Measurements from ENCODE around the gene PRKACA.

DNA sequence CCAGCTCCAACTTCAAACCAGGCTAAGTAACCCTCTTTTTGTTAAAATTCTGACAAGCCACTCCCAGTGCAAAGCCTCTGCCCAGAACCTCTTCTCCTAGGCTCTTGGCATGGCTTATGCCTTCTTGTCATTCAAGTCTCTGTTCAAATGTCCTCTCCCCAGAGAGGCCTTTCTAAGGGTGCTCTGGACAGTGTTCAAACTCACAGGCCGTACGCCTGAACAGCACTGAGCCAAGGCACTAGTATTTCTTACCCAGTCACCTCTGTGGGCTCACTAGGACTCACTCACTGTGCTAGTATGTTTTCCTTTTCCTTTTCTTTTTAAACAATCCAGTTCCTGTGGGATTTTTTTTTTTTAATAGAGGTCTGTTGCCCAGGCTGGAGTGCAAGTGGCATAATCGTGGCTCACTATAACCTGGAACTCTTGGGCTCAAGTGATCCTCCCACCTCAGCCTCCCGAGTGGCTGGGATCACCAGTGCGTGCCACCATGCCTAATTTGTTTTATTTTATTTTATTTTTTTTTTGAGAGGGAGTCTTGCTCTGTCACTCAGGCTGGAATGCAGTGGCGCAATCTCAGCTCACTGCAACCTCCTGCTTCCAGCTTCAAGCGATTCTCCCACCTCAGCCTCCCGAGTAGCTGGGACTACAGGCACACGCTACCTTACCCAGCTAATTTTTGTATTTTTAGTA is 21.2 kb upstream of the PRKACA start:
- TF ChIP-seq, protein P1, sequence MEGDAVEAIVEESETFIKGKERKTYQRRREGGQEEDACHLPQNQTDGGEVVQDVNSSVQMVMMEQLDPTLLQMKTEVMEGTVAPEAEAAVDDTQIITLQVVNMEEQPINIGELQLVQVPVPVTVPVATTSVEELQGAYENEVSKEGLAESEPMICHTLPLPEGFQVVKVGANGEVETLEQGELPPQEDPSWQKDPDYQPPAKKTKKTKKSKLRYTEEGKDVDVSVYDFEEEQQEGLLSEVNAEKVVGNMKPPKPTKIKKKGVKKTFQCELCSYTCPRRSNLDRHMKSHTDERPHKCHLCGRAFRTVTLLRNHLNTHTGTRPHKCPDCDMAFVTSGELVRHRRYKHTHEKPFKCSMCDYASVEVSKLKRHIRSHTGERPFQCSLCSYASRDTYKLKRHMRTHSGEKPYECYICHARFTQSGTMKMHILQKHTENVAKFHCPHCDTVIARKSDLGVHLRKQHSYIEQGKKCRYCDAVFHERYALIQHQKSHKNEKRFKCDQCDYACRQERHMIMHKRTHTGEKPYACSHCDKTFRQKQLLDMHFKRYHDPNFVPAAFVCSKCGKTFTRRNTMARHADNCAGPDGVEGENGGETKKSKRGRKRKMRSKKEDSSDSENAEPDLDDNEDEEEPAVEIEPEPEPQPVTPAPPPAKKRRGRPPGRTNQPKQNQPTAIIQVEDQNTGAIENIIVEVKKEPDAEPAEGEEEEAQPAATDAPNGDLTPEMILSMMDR (IDR thresholded peaks at IDR 0.05; ENCODE audit: low read depth, low read length): no peak
- TF ChIP-seq EZH2phosphoT487 (IDR thresholded peaks at IDR 0.05; ENCODE audit: low read depth): no peak
